UCSD-AML1 (cell line): ENCODE results near the gene NFYC.

Experiments used
- DNase-seq: peaks from one replicate; lab custom pipeline; 2025; ENCODE audit not compliant: unreplicated experiment; lab: John Stamatoyannopoulos, UW

The NFYC gene

DNA sequence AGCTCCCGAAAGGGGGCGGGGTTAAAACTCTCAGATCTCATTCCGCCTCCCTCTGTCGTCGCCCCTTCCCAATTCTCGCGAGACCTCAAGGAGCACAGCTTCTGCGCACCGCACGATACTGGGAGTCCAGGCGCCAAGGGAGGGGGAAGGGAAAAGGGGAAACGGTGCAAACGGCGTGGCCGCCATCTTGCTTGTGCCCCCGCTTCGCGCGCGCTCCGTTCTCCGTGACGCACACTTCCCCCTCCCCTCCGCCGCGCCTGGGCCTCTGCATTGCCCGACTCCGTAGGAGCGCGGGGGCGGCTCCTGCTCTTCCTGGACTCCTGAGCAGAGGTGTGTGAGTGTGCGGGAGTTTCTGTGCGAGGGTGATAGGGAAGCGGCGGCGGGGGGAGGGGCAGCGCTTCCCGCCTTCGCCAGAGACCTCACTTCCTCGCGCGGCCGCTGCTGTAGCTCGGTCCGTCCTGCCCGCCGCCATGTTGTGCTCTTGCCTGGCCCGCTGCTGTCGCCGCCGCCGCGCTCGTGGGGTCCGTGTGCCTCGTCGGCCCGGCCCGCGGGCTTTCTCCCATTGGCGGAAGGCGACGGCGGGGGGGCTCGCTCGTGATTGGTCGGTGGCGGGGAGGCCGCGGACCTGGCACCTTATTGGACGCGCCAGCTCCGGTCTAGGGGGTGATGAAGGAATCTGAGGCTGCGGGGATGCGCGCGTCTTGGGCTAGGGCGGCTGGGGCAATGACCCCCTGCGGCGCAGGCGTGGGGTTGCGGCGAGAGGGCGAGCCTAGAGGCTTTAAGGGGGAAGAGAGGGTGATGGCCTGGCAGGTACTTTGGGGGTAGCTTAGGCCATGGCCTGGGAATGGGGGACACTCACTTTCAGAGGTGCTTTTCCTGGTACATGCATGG, at the start of gene NFYC:
Gene NFYC, plus strand, starts transcription at position 167 of the 891 bp plus-strand sequence. CDS start 47,140 bp downstream, outside the sequence.
- DNase-seq: peak; percentile 96

DNA sequence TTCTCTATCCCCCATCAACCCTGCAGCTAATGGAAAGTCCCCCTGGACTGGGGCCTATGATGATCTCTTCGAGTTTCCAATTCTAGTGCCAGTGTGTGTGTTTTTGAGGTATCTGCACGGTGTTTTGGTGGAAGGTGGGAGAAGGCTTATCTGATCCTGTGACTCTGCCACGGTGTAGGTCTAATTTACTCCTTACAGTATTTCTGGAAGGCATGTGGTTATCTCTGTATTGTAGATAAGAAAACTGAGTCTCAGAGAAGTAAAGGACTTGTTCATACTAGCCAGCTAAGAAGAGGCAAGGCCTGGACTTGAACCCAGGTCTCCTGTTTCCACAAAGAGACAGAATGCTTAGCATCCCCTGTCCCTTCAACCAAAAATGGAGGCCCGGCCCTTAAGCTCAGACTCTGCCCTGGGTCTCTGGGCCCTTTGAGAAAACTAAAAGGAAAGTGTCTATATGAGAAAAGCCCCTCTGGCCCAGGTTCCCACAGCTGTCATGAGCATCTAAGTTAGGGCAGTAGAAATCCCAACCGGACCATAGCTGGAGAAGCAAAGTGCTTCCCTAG, 46.3 kb upstream of the NFYC start:
- DNase-seq: no peak

DNA sequence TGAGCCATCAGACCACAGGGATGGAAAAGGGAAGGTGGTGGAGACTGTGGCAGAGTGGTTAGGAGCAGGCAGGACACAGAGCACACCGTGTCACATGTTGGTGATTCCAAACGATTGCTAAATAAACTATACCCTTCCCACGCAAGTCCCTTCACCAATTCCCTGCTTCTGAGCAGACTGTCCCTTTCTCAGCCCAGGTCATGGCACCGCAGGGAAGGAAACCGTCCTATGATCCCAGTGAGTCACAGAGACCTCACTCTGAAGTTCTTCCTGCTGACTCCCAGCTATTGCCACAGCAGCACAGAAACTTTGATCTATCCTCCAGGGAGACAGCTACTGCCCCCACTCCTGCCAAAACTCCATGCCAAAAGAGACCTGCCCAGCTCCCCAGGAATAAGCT, 45.2 kb upstream of the NFYC start:
- no peak for DNase-seq

- DNase-seq: no peak
These were observed 43.3 kb upstream of the NFYC start for GRCh38 chr1:40648200-40648599.

- no peak for DNase-seq
These were observed 42.4 kb upstream of the NFYC start for GRCh38 chr1:40648928-40649591.

DNA sequence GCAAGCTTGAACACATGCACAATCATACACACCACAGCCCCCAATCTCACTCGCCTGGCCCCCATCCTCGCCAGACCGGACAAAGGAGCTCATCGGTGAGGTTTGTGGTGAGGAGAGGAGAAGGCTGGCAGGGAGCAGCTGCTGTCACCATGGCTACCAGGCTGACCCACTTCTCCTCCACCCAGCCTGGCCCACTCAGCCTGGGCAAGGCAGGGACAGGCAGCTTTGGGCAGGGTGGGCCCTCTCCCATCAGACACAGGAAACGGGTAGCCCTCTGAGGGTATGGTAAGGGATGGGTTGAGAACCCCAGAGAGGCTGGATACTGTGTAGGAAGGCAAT, 41.9 kb upstream of the NFYC start:
- DNase-seq: no peak

DNA sequence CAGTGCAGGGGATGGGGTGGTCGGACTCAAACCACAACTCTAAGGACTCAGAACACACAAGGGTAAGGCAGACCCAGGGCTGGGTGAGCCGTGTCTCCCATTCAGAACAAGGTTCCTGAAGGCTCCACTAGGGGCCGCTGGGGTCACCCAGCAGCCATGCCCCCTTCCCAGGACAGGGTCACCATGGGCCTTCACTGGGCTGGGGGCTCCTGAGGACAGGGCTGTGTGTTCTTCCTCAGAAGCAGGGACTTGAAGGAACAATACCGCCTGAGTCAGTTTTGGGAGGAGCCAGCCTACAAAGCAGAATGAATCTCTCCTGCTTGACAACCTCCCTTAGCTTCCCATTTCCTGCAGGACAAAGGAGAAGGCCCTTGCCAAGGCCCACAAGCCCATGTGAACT, 41.4 kb upstream of the NFYC start:
- no peak for DNase-seq

DNA sequence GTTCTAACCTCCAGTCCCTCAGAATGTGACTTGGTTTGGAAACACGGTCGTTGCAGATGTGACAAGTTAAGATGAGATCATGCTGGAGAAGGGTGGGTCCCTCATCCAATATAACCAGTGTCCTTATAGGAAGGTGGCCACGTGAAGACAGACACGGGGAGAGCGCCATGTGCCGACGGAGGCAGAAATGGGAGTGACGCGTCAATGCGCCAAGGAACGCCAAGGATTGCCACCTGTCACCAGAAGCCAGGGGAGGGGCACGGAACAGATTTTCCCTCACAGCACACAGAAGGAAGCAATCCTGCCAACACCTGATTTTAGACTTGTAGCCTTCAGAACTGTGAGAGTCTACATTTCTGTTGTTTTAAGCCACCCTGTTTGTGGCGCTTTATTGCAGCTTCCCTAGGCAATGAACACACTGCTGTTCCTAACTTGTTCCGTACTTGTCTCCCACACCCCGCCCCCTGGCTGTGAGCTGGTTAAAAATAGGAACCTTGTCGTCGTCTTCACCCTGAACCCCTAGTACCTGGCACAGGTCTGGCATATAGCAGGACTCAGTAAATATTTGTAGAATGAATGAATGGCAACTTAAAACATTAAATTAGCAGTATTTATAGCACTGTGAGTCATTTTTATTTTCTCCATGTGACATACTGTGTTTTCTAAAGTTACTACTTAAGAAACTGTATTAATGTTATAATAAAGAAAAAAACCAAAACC, 40.2 kb upstream of the NFYC start:
- DNase-seq: peak; percentile 23

DNA sequence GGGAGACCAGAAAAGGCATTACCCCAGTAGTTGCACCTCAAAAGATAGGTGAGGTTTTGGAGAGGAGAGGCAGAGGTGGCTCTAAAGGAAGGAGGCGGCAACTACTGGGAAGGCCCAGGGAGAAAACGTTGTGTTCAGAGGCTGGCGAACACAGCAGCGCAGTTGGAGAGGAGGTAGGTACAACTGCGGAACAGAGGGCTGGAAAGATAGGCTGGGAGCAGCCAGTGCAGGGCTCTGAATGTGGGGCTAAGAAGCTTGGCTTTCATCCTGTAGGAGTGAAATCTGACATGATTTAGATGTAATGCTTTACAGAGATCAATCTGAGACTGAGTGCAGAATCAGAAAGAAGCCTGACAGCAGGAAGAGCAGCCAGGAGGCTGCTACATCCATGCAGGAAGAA, 39.0 kb upstream of the NFYC start:
- DNase-seq: no peak

- DNase-seq: no peak
These were observed 38.5 kb upstream of the NFYC start for GRCh38 chr1:40652979-40653378.

DNA sequence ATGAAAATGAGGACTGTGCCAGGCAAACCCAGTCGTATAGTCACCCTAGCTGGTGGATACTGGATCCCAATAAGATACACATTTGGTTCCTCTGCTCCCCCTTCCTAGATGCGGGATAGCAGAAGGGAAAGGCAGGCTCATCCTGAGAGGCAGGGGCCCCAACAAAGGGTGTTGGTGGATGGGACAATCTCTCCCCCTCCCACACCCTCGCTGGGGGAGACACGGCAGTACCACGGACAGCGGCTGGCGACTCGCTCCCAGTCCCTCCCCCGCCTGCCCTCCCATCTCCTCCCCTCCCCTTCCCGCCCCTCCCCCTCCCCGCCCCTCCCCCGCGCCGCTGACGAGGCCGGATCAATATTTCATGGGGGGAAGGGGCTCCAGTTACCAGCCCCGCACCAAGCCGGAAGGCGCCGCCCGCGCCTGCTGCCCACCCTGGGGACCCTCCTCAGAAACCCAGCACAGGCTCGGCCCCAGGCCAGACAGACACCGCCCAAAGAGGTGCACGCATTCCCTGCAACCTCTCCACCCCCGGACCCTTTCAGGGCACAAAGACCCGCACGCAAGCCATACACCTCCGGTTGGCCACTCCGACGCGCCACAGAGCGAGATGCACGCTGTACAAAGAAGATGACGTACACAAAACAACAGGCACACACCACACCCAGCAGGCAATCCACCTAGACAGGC, 37.5 kb upstream of the NFYC start:
- no peak for DNase-seq

- no peak for DNase-seq
These were observed 34.5 kb upstream of the NFYC start for GRCh38 chr1:40657046-40657445.

GRCh38 chr1:40658751-40659648, 32.5 kb upstream of the NFYC start:
- no peak for DNase-seq

DNA sequence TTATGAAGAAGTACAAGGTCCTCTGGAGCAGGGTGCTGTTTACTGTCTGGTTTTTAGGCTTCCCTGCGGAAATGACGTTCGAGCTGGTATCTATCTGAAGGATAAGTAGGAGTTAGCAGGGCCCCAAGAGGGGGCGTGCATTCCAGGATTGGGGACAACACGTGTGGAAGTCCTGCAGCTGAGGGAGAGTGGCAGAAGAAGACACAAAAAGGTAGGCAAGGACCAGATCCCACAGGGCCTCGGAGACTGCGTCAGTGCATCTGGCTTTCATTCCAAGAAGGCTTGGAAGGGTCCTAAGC, 31.9 kb upstream of the NFYC start:
- DNase-seq: no peak

GRCh38 chr1:40661678-40662077, 29.8 kb upstream of the NFYC start:
- no peak for DNase-seq

DNA sequence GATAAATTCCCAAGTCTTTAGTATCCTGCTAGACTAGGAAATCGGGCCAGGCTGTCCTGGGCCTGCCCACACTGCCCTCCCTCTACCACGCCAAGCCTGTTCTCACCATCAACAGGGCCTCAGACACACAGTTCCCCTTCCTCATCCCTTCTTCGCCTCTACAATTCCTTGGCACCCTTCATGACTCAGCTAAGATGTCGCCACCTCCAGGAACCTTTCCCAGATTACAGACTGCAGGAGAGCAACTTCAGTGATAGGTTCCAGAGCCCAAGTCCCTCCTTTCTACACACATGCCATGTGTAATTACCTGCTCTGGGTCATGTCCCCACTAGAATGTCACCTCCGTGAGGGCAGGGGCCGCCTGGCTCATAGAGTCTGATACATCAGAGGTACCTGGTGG, 29.4 kb upstream of the NFYC start:
- DNase-seq: no peak

GRCh38 chr1:40662864-40663263, 28.6 kb upstream of the NFYC start:
- DNase-seq: no peak

- no peak for DNase-seq
These were observed 28.0 kb upstream of the NFYC start for GRCh38 chr1:40663324-40664166.

- DNase-seq: no peak
These were observed 27.4 kb upstream of the NFYC start for GRCh38 chr1:40664167-40664537.
